Measurements from ENCODE around the gene DAB1.
"Not testable (repeated sequence)": the region's sequence is repeated elsewhere in the genome, so short reads cannot be mapped to it uniquely, and the experiment has no call there.

The DAB1 gene

GRCh38 chr1:57270927-57271698, 152.7 kb downstream of the DAB1 start:
- no peak for DNase-seq (ENCODE audit: low spot score)

GRCh38 chr1:57269630-57270225, 154.1 kb downstream of the DAB1 start:
- no peak for DNase-seq (ENCODE audit: low spot score)

- DNase-seq (ENCODE audit: low spot score) = no peak
Observed at GRCh38 chr1:57265104-57265503, 158.8 kb downstream of the DAB1 start.

- no peak for DNase-seq (ENCODE audit: low spot score)
Observed at GRCh38 chr1:57262472-57262871, 161.4 kb downstream of the DAB1 start.

- no peak for DNase-seq (ENCODE audit: low spot score)
Observed at GRCh38 chr1:57258557-57259325, 165.1 kb downstream of the DAB1 start.

- no peak for DNase-seq (ENCODE audit: low spot score)
Observed at GRCh38 chr1:57255945-57256344, 167.9 kb downstream of the DAB1 start.

- no peak for DNase-seq (ENCODE audit: low spot score)
Observed at GRCh38 chr1:57254022-57254421, 169.8 kb downstream of the DAB1 start.

GRCh38 chr1:57252597-57253294, 171.1 kb downstream of the DAB1 start:
- no peak for DNase-seq (ENCODE audit: low spot score)

- DNase-seq (ENCODE audit: low spot score) = no peak
Observed at GRCh38 chr1:57250021-57250420, 173.8 kb downstream of the DAB1 start.

- no peak for DNase-seq (ENCODE audit: low spot score)
Observed at GRCh38 chr1:57249511-57249910, 174.3 kb downstream of the DAB1 start.

GRCh38 chr1:57248830-57249229, 175.0 kb downstream of the DAB1 start:
- no peak for DNase-seq (ENCODE audit: low spot score)

GRCh38 chr1:57238233-57238781, 185.6 kb downstream of the DAB1 start:
- DNase-seq (ENCODE audit: low spot score) = no peak

GRCh38 chr1:57235730-57236510, 187.9 kb downstream of the DAB1 start:
- DNase-seq (ENCODE audit: low spot score) = no peak

- no peak for DNase-seq (ENCODE audit: low spot score)
Observed at GRCh38 chr1:57234459-57234858, 189.4 kb downstream of the DAB1 start.

GRCh38 chr1:57232500-57232899, 191.4 kb downstream of the DAB1 start:
- no peak for DNase-seq (ENCODE audit: low spot score)

GRCh38 chr1:57229998-57230397, 193.9 kb downstream of the DAB1 start:
- no peak for DNase-seq (ENCODE audit: low spot score)

GRCh38 chr1:57229076-57229475, 194.8 kb downstream of the DAB1 start:
- DNase-seq (ENCODE audit: low spot score) = no peak

- DNase-seq (ENCODE audit: low spot score) = no peak
Observed at GRCh38 chr1:57222801-57223200, 201.1 kb downstream of the DAB1 start.

GRCh38 chr1:57222307-57222706, 201.6 kb downstream of the DAB1 start:
- DNase-seq (ENCODE audit: low spot score) = no peak

GRCh38 chr1:57220905-57221304, 203.0 kb downstream of the DAB1 start:
- not testable (repeated sequence) for DNase-seq (ENCODE audit: low spot score)

- DNase-seq (ENCODE audit: low spot score) = no peak
Observed at GRCh38 chr1:57218487-57219079, 205.3 kb downstream of the DAB1 start.
